ENCODE results near the gene RNF17.

DNA sequence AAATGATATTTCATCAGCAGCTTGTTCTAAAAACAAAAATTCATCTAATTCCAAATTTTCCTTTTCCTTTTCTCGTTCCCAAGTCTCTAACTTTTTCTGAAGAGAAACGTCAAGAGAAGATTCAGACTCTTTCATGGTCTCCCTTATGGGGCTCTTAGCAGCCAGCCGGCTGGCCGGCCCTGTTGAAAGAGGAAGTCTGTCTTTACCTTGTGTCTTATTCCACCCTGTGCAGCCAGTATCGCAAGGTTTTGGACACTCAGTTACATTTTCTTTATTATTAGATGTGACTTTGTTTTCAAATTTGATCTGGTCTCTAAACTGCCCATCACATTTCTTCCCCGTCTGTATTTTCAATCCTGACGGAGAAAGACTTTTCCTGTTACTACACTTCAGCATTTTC lies 142.3 kb downstream of the RNF17 start:
- TF ChIP-seq, protein P1, sequence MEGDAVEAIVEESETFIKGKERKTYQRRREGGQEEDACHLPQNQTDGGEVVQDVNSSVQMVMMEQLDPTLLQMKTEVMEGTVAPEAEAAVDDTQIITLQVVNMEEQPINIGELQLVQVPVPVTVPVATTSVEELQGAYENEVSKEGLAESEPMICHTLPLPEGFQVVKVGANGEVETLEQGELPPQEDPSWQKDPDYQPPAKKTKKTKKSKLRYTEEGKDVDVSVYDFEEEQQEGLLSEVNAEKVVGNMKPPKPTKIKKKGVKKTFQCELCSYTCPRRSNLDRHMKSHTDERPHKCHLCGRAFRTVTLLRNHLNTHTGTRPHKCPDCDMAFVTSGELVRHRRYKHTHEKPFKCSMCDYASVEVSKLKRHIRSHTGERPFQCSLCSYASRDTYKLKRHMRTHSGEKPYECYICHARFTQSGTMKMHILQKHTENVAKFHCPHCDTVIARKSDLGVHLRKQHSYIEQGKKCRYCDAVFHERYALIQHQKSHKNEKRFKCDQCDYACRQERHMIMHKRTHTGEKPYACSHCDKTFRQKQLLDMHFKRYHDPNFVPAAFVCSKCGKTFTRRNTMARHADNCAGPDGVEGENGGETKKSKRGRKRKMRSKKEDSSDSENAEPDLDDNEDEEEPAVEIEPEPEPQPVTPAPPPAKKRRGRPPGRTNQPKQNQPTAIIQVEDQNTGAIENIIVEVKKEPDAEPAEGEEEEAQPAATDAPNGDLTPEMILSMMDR (IDR thresholded peaks at IDR 0.05; ENCODE audit: extremely low read depth in 1 of 2, insufficient read depth in 1 of 2, low read depth in 1 of 2, low read length in 2 of 2): no peak
- TF ChIP-seq EZH2 (IDR thresholded peaks at IDR 0.05; ENCODE audit: borderline replicate concordance, low read depth, low read length, severe bottlenecking): no peak
- no peak for TF ChIP-seq POLR2A (IDR thresholded peaks at IDR 0.05; ENCODE audit: low read depth, low read length)
- TF ChIP-seq POLR2AphosphoS5 (IDR thresholded peaks at IDR 0.05; ENCODE audit: insufficient read depth, low read depth, low read length): no peak
- TF ChIP-seq, protein P2, sequence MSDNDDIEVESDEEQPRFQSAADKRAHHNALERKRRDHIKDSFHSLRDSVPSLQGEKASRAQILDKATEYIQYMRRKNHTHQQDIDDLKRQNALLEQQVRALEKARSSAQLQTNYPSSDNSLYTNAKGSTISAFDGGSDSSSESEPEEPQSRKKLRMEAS (IDR thresholded peaks at IDR 0.05; ENCODE audit: insufficient read depth, insufficient read length): no peak
- TF ChIP-seq MYC (IDR thresholded peaks at IDR 0.05; ENCODE audit: low read depth, low read length): no peak
- TF ChIP-seq JUN (IDR thresholded peaks at IDR 0.05; ENCODE audit: borderline replicate concordance, insufficient read depth, insufficient read length, low read depth): no peak
- no peak for TF ChIP-seq FOS (IDR thresholded peaks at IDR 0.05; ENCODE audit: borderline replicate concordance, insufficient read depth, low read length)

All from endothelial cell of umbilical vein (primary cell).